BLaER1 treated with 17β-estradiol and CSF1 and Interleukin-3, amounts not matched to agents 10 nM and 100 nM (cell line): Measurements from ENCODE around the gene CORO2B.

Source experiments
- H3K27ac ChIP-seq, 11 experiments: shearing (Covaris generic); formaldehyde crosslinking; 2 replicates each; pipeline ENCODE4 v1.8.1; 2022
- H3K27me3 ChIP-seq, 11 experiments: shearing (Covaris generic); formaldehyde crosslinking; 2 replicates each; pipeline ENCODE4 v1.8.1; 2022
- H3K36me3 ChIP-seq, 11 experiments: shearing (Covaris generic); formaldehyde crosslinking; 2 replicates each; pipeline ENCODE4 v1.8.1; 2022
- H3K4me1 ChIP-seq, 10 experiments: shearing (Covaris generic); formaldehyde crosslinking; 2 replicates each; pipeline ENCODE4 v1.8.1; 2022
- H3K4me2 ChIP-seq, 11 experiments: shearing (Covaris generic); formaldehyde crosslinking; 2 replicates each; pipeline ENCODE4 v1.8.1; 2022
- H3K4me3 ChIP-seq, 10 experiments: shearing (Covaris generic); formaldehyde crosslinking; 2 replicates each; pipeline ENCODE4 v1.8.1; 2022
- H3K9ac ChIP-seq, 11 experiments: shearing (Covaris generic); formaldehyde crosslinking; 2 replicates each; pipeline ENCODE4 v1.8.1; 2022
- H3K9me3 ChIP-seq, 11 experiments: shearing (Covaris generic); formaldehyde crosslinking; replicated peaks in 1 of 11; 2 replicates each; pipeline ENCODE4 v1.8.1; 2022
- H4K20me1 ChIP-seq, 11 experiments: shearing (Covaris generic); formaldehyde crosslinking; 2 replicates each; pipeline ENCODE4 v1.8.1; 2022
- Cebpa-rat ChIP-seq, 11 experiments: shearing (Covaris generic); IDR thresholded peaks; 2 replicates each; pipeline ENCODE4 v1.8.1; 2022

Gene CORO2B

DNA sequence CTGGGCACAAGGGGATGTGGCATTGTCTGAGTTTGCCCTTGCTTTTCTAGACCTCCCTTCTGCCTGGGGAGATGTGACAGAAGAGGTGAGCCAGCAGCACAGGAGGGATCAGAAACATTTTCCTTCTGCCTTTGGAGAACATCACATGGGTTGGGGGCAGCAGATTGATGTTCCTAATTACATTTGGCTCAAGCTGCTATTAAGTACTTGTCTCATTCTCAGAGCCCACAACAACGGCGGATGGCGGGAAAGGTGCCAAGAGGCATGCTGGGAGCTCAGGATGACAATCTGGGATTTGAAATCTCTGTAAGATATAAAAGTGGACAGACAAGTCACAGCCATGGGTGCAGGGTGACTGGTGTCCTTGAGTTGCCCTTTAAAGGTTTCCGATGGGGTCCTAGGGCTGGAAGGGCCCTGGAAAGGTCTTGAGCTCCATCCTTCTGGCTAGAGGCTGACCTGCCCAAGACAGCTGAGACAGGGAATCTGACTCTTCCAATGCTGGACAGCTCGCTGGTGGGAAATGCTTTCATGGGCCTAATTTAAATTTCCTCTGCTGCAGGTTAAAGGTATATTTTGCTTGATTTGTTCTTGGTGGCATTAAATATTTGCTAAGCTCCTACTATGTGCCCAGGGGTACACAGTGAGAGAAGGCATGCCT lies 2.4 kb upstream of the CORO2B start:
- H3K36me3 ChIP-seq, result no peaks in the 10 kb centered on the region
- H3K9me3 ChIP-seq, result no peaks in the 10 kb centered on the region
- H3K4me2 ChIP-seq, result peak overlapping the region in 9 of 11 experiments; percentile 88 to 100 (median 95); a peak in 17 of 22 replicates
- H3K27me3 ChIP-seq, result peaks cover 0 to 36% (median 0%) of the 10 kb centered on the region in 11 experiments; a peak in 6 of 22 replicates
- 0 out of 20 replicates have a peak overlapping the region, but pooled peaks of 1 of the 10 experiments have one; percentile 77 for H3K4me3 ChIP-seq
- H3K4me1 ChIP-seq, result peaks cover 6 to 88% (median 81%) of the 10 kb centered on the region in 10 experiments; a peak in 18 of 20 replicates
- peak overlapping the region in 5 of 11 experiments; percentile 89 to 94 (median 92); a peak in 6 of 22 replicates for H3K27ac ChIP-seq
- H3K9ac ChIP-seq, result 0 out of 22 replicates have a peak overlapping the region, but pooled peaks of 2 of the 11 experiments have one; percentile 1 to 93
- H4K20me1 ChIP-seq, result peaks cover 0 to 21% (median 13%) of the 10 kb centered on the region in 11 experiments; a peak in 9 of 22 replicates
- no peak for TF ChIP-seq Cebpa-rat (IDR thresholded peaks at IDR 0.05)

DNA sequence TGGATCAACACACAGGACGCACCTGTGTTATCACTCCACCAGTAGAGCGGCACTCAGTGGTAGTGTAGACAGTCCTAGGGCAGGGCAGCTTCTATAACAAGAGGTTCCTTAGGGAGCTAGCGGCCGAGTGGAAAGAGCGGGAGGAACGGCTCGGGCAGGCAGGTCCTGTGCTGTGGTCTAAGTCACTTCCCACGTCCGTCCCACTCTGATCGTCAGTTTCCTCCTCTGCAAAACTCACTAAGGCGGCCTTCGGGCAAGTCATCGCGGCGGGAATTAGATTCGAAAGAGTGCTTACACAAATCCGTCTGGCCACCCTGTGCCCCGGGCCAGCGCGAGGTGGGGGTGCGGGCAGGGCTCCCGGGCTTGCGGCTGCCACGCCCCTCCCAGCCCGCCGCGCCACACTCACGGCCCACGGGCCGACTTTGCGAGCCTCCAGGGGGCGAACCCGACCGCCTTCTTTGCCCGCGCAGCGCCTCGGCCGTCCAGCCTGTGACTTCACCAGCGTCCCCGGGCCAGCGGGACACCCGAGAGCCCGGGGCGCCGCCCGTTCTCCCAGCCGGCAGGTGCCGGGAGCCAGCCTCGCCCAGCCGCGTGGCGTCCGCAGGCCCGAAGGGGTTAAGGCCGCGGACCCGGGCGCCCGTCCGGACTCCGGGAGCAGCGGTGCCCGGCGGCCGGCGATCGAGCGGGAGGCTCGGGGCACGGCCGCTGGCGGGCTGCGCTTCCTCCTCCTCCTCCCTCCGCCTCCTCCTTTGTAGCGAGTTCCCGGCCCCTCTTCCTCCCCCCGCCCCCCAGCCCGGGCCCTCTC lies 416 bp upstream of the CORO2B start:
- H3K4me2 ChIP-seq, result peak overlapping the region; percentile 88 to 100 (median 97)

DNA sequence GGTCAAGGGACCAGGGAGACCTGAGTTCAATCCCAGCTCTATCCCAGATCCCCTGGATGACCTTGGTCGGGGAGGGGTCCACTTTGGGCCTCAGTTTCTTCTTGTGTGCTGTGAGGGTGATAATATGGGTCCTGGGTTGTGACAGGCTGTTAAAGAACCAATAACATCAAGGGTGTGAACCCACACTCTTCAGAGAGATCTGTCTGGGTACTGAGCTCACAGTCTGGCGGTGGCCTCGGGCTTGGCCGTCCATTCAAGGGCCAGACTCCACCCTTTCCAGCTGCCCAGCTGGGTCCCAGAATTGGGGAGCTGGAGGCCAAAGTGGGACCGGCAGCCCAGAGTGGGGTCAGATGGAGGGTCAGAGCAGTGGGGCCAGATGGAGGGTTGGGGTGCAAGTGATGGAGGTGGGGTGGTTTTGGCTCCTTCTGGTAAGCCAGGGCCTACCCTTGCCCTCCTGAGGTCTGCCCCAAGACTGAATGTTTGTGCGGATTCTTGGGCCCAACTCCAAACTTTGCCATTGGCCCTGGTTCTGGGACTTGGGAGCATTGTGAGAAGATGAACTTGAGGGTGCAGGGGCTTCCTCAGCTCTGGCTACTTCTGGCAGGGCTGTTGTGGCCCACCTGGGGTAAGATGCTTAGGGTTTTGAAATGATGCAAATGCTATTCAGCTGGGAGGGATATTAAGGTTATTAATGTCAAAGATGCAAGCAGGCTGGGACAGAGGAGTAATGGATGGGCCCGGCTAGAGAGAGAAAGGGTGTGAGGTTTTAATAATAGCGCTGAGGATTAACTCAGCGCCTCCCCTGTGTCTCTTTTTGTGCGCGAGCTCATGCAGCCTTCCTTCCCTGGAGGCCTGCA lies 1.5 kb downstream of the CORO2B start:
- Histone ChIP-seq H3K4me2 (peak overlapping the region in 10 of 11 experiments; percentile 88 to 100 (median 96); a peak in 18 of 22 replicates), H3K9me3 (no peaks in the 10 kb centered on the region), H3K27ac (peak overlapping the region in 5 of 11 experiments; percentile 89 to 94 (median 92); a peak in 10 of 22 replicates), H3K4me1 (peaks cover 18 to 92% (median 87%) of the 10 kb centered on the region in 10 experiments), H3K27me3 (peaks cover 0 to 43% (median 0%) of the 10 kb centered on the region in 11 experiments; a peak in 6 of 22 replicates), H3K36me3 (no peaks in the 10 kb centered on the region), H3K9ac (peak overlapping the region in 8 of 11 experiments; percentile 79 to 93 (median 88); a peak in 12 of 22 replicates), H4K20me1 (peaks cover 0 to 55% (median 42%) of the 10 kb centered on the region in 11 experiments; a peak in 15 of 22 replicates), H3K4me3 (peak overlapping the region in 7 of 10 experiments; percentile 68 to 84 (median 79); a peak in 13 of 20 replicates)
- no peak for TF ChIP-seq Cebpa-rat (IDR thresholded peaks at IDR 0.05)

More for the DNA sequence above, 416 bp upstream of the CORO2B start:
- peak overlapping the region; percentile 64 to 93 (median 86); a peak in 21 of 22 replicates for H3K9ac ChIP-seq
- H3K27ac ChIP-seq, result peak overlapping the region in 9 of 11 experiments; percentile 57 to 94 (median 89); a peak in 18 of 22 replicates
- TF ChIP-seq Cebpa-rat (IDR thresholded peaks at IDR 0.05), result no peak
- peaks cover 0 to 43% (median 0%) of the 10 kb centered on the region in 11 experiments; a peak in 6 of 22 replicates for H3K27me3 ChIP-seq
- H3K4me1 ChIP-seq, result peaks cover 12 to 92% (median 87%) of the 10 kb centered on the region in 10 experiments
- no peaks in the 10 kb centered on the region for H3K36me3 ChIP-seq
- peak overlapping the region; percentile 60 to 84 (median 76) for H3K4me3 ChIP-seq
- H4K20me1 ChIP-seq, result peaks cover 0 to 40% (median 33%) of the 10 kb centered on the region in 11 experiments; a peak in 13 of 22 replicates
- no peaks in the 10 kb centered on the region for H3K9me3 ChIP-seq

DNA sequence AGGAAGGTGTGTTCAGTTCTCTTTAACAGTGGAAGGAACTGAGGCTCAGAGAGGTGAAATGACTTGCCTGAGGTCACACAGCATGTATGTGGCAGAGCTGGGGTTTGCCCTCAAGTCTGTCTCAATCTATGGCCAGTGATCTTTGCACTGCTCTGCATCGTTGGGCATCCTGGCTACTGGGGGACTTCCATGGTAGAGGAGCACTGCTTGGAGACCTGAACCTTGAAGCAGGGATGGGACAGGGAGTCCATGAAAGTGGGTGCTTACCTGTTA lies 2.0 kb downstream of the CORO2B start:
- Histone ChIP-seq H3K9me3 (no peaks in the 10 kb centered on the region), H3K4me1 (peaks cover 19 to 92% (median 87%) of the 10 kb centered on the region in 10 experiments), H3K27ac (peak overlapping the region in 2 of 11 experiments; percentile 90 to 92; a peak in 2 of 22 replicates), H3K4me2 (peak overlapping the region in 9 of 11 experiments; percentile 88 to 100 (median 95); a peak in 18 of 22 replicates), H3K9ac (peak overlapping the region in 4 of 11 experiments; percentile 12 to 93 (median 92); a peak in 3 of 22 replicates), H4K20me1 (peaks cover 0 to 61% (median 43%) of the 10 kb centered on the region in 11 experiments; a peak in 15 of 22 replicates), H3K36me3 (no peaks in the 10 kb centered on the region), H3K4me3 (peak overlapping the region in 3 of 10 experiments; percentile 68 to 79 (median 69); a peak in 3 of 20 replicates), H3K27me3 (peaks cover 0 to 43% (median 0%) of the 10 kb centered on the region in 11 experiments; a peak in 6 of 22 replicates)
- TF ChIP-seq Cebpa-rat (IDR thresholded peaks at IDR 0.05), result no peak

DNA sequence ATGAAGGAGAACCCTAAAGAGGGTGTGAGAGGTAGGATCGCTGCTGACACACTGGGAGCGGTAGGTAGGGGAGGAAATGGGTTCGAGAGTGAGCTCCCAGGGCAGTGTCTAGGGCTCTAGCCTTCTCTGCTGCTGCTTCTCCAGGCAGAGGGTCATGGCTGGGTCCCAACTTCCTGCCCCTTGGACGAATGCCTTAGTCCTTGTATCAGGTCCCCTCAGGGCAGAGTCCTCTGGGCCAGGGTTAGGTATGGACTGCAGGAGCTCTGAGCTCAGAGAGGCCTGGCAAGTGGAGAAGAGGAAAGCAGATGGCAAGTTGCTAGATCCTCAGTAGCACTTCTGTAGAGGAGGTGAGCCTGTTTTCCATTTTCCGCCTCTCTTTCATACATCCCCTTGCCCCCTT lies 2.9 kb downstream of the CORO2B start:
- Histone ChIP-seq H3K4me2 (peak overlapping the region in 9 of 11 experiments; percentile 88 to 100 (median 95); a peak in 18 of 22 replicates), H3K4me1 (peaks cover 28 to 91% (median 87%) of the 10 kb centered on the region in 10 experiments), H3K4me3 (no peak overlapping the region; a peak in 2 of 20 replicates), H3K9me3 (no peaks in the 10 kb centered on the region), H4K20me1 (peaks cover 0 to 70% (median 46%) of the 10 kb centered on the region in 11 experiments; a peak in 15 of 22 replicates), H3K9ac (peak overlapping the region in 6 of 11 experiments; percentile 12 to 63 (median 26); a peak in 6 of 22 replicates), H3K27ac (peak overlapping the region in 5 of 11 experiments; percentile 11 to 56 (median 34); a peak in 4 of 22 replicates), H3K36me3 (no peaks in the 10 kb centered on the region), H3K27me3 (peaks cover 0 to 43% (median 0%) of the 10 kb centered on the region in 11 experiments; a peak in 6 of 22 replicates)
- no peak for TF ChIP-seq Cebpa-rat (IDR thresholded peaks at IDR 0.05)

DNA sequence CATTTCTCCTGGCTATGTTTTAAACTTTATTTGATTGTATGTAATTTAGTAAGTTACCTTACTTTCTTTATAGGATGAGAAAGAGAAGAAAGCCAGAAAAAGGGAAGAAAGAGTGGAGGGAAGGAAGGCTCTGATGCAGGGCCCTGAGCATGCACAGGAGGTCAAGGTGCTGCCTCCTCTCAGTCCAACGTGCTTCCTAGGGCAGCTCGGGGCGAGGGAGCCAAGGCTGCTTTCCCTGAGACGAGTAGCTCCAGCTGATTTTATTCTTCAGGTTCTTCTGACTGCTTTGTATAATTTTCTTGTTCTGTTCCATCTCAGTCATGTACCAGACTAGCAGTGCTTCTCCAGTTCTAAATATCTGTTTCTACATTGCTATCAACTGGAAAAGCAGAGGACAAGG lies 3.4 kb downstream of the CORO2B start:
- Histone ChIP-seq H3K9ac (peak overlapping the region in 5 of 11 experiments; percentile 12 to 63 (median 35); a peak in 7 of 22 replicates), H3K4me2 (peak overlapping the region in 9 of 11 experiments; percentile 88 to 100 (median 95); a peak in 19 of 22 replicates), H4K20me1 (peaks cover 0 to 72% (median 46%) of the 10 kb centered on the region in 11 experiments; a peak in 15 of 22 replicates), H3K4me1 (peaks cover 28 to 90% (median 86%) of the 10 kb centered on the region in 10 experiments), H3K9me3 (no peaks in the 10 kb centered on the region), H3K36me3 (no peaks in the 10 kb centered on the region), H3K4me3 (peak overlapping the region in 1 of 10 experiments; percentile 8; a peak in 1 of 20 replicates), H3K27me3 (peaks cover 0 to 43% (median 0%) of the 10 kb centered on the region in 11 experiments; a peak in 6 of 22 replicates), H3K27ac (peak overlapping the region in 3 of 11 experiments; percentile 15 to 56 (median 34); a peak in 3 of 22 replicates)
- TF ChIP-seq Cebpa-rat (IDR thresholded peaks at IDR 0.05), result no peak

DNA sequence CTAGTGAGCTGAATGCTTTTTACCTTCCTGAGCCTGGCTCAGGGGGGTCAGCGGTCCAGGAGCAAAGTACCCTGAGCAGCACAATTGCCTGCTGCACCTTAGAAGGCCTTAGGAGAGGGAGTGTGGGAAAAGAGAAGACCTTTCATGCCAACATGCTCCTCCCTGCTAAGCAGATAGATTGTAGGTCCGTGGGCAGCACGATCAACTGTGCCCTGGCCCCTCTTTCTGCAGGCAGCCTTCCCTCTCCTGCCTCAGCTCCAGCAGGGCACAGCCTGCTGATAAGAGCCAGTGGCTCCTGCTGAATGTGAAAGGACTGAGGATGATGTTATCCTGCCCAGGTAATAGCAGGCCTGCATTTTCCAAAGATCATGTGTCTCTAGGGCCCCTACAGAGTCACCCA lies 4.1 kb downstream of the CORO2B start:
- Histone ChIP-seq H3K27ac (peak overlapping the region in 2 of 11 experiments; percentile 20 to 23; a peak in 3 of 22 replicates), H3K4me3 (no peak overlapping the region), H3K4me1 (peaks cover 28 to 90% (median 86%) of the 10 kb centered on the region in 10 experiments), H3K9ac (peak overlapping the region in 4 of 11 experiments; percentile 29 to 63 (median 40); a peak in 4 of 22 replicates), H3K9me3 (no peaks in the 10 kb centered on the region), H3K4me2 (peak overlapping the region; percentile 4 to 100 (median 95); a peak in 21 of 22 replicates), H3K36me3 (no peaks in the 10 kb centered on the region), H4K20me1 (peaks cover 0 to 78% (median 46%) of the 10 kb centered on the region in 11 experiments; a peak in 15 of 22 replicates), H3K27me3 (peaks cover 0 to 43% (median 0%) of the 10 kb centered on the region in 11 experiments; a peak in 6 of 22 replicates)
- no peak for TF ChIP-seq Cebpa-rat (IDR thresholded peaks at IDR 0.05)
